Ascending aorta (tissue), 2 donors: ENCODE measurements around the gene LINS1. TPM values are rescaled to one million over a fixed set of nuclear protein-coding genes. Genes with fewer than 3 reads are reported as not detected.

Experiments
- DNase-seq, 2 donors: peaks; one replicate each; pipeline ENCODE4 v3.0.0-alpha.2; 2019; ENCODE audit warnings: low spot score in 2 of 2
- H3K27ac ChIP-seq, 2 donors: fragments of 200-600 bp; sonication (generic); one replicate each; pipeline ENCODE4 v1.5.1; 2016 to 2017; ENCODE audit warnings: mild to moderate bottlenecking in 1 of 2
- H3K27me3 ChIP-seq: fragments of 200-600 bp; sonication (generic); one replicate; pipeline ENCODE4 v1.5.1; 2017
- H3K36me3 ChIP-seq, 2 donors: fragments of 200-600 bp; sonication (generic); one replicate each; pipeline ENCODE4 v1.5.1; 2016
- H3K4me1 ChIP-seq, 2 donors: fragments of 200-600 bp; sonication (generic); one replicate each; pipeline ENCODE4 v1.5.1; 2016 to 2017; ENCODE audit warnings: mild to moderate bottlenecking in 1 of 2
- H3K4me3 ChIP-seq, 2 donors: fragments of 200-600 bp; sonication (generic); one replicate each; pipeline ENCODE4 v1.5.1; 2016 to 2017; ENCODE audit warnings: mild to moderate bottlenecking in 1 of 2
- H3K9me3 ChIP-seq, 2 donors: fragments of 200-600 bp; sonication (generic); one replicate each; pipeline ENCODE4 v1.5.1; 2016
- intact Hi-C: fragments of 100-400 bp; cut with DNase I; formaldehyde crosslinking; loops from one replicate; pipeline ENCODE4 v1.15.1; 2023
- total RNA-seq: library from RNA; depleted of rRNA; stranded (reverse); fragments of >200 nt; gene quantifications from one replicate; pipeline ENCODE4 v1.1.0, GENCODE V29; 2016
- TF ChIP-seq, protein P1 (sequence below), 3 experiments: fragments of 200-600 bp in 2 of 3; fragments of 450-650 bp in 1 of 3; sonication (generic) in 2 of 3; IDR thresholded peaks; one replicate each; pipeline ENCODE4 v1.5.1; 2016 to 2019; ENCODE audit warnings: antibody characterized with exemption in 3 of 3, mild to moderate bottlenecking in 1 of 3, moderate library complexity in 1 of 3

Gene LINS1
- total RNA-seq, 1 donor from 2014 or later: 1.7 TPM

DNA sequence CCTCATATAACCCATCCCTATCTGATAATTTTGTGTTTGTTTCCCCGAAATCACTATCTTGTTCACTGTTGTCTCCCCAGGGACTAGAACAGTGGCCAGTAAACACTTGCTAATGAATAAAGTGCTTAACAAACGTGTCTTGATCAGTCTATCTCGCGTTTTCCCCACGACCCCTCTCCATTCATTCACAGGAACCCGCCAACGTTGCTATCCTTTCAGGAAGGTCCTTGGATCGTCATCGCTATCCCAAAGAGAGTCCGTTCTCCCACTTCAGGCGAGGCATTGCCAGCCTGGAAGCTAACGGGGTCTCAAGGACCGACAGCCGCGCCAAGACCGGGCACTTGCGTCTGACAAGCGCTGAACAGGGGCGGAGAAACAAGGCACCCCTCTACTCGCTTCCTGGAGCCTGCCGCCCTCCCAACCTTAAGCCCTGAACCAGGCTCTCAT, 344 bp downstream of the LINS1 start:
- peak overlapping the region; percentile 64 to 88 for H3K27ac ChIP-seq
- TF ChIP-seq, protein P1, sequence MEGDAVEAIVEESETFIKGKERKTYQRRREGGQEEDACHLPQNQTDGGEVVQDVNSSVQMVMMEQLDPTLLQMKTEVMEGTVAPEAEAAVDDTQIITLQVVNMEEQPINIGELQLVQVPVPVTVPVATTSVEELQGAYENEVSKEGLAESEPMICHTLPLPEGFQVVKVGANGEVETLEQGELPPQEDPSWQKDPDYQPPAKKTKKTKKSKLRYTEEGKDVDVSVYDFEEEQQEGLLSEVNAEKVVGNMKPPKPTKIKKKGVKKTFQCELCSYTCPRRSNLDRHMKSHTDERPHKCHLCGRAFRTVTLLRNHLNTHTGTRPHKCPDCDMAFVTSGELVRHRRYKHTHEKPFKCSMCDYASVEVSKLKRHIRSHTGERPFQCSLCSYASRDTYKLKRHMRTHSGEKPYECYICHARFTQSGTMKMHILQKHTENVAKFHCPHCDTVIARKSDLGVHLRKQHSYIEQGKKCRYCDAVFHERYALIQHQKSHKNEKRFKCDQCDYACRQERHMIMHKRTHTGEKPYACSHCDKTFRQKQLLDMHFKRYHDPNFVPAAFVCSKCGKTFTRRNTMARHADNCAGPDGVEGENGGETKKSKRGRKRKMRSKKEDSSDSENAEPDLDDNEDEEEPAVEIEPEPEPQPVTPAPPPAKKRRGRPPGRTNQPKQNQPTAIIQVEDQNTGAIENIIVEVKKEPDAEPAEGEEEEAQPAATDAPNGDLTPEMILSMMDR (IDR thresholded peaks at IDR 0.05): no peak
- H3K27me3 ChIP-seq: no peaks in the 10 kb centered on the region
- H3K36me3 ChIP-seq: no peaks in the 10 kb centered on the region
- H3K9me3 ChIP-seq: no peaks in the 10 kb centered on the region
- DNase-seq: no peak
- peak overlapping the region; percentile 66 to 95 for H3K4me3 ChIP-seq
- H3K4me1 ChIP-seq: peaks cover 7 to 17% of the 10 kb centered on the region in 2 donors
- intact Hi-C loops: loop anchor here (1.0 to 10.0 kb wide), 7 partner anchors 121 to 1351 kb away; partner anchors contain the start of genes CHSY1, LRRC28, SELENOS and TM2D3

DNA sequence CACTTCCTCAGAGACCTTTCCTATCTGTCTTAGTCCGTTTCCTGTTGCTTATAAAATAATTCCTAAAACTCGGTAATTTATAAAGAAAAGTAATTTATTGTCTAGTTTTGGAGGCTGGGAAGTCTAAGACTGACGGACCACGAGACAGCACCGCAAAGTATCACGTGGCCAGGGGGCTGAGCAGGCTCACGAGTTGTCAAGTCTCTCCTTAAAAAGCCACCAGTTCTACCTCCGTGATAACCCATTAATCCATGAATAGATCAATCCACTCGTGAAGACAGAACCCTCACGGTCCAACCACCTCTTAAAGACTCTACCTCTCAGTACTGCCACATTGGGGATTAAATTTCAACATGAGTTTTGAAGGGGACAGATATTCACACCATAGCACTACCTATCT, 821 bp downstream of the LINS1 start:
- H3K4me1 ChIP-seq: peaks cover 7 to 17% of the 10 kb centered on the region in 2 donors
- no peaks in the 10 kb centered on the region for H3K9me3 ChIP-seq
- DNase-seq: no peak
- H3K36me3 ChIP-seq: no peaks in the 10 kb centered on the region
- H3K4me3 ChIP-seq: peak overlapping the region; percentile 66 to 95
- H3K27ac ChIP-seq: no peak overlapping the region
- TF ChIP-seq, protein P1 (IDR thresholded peaks at IDR 0.05): no peak
- no peaks in the 10 kb centered on the region for H3K27me3 ChIP-seq
- intact Hi-C loops: loop anchor here (2.0 to 10.0 kb wide), 5 partner anchors 121 to 1051 kb away; partner anchors contain the start of genes CHSY1, SELENOS and TM2D3

DNA sequence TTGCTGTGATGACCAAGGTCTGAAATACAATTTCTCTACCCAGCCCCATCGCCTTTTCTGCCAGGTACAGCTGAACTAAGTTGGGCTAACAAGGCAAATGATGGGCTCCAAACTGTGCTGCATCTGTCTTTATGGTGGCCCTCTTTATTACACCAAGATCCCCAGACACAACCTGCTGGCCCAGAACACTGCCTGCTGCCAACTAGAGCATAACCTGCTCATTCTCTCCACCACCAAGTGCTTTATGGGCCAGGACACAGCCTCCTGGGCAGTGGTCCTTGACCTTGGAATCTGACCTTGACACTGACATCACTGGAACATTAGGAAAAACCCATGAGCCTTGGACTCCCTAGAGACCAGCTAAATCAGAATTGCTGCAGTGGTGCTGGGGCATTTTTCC, 3.3 kb downstream of the LINS1 start:
- TF ChIP-seq, protein P1 (IDR thresholded peaks at IDR 0.05): no peak
- Histone ChIP-seq H3K4me3 (no peak overlapping the region), H3K9me3 (no peaks in the 10 kb centered on the region), H3K27me3 (no peaks in the 10 kb centered on the region), H3K4me1 (peaks cover 7 to 11% of the 10 kb centered on the region in 2 donors), H3K36me3 (no peaks in the 10 kb centered on the region), H3K27ac (no peak overlapping the region)
- intact Hi-C loops: no loop called here
- no peak for DNase-seq

DNA sequence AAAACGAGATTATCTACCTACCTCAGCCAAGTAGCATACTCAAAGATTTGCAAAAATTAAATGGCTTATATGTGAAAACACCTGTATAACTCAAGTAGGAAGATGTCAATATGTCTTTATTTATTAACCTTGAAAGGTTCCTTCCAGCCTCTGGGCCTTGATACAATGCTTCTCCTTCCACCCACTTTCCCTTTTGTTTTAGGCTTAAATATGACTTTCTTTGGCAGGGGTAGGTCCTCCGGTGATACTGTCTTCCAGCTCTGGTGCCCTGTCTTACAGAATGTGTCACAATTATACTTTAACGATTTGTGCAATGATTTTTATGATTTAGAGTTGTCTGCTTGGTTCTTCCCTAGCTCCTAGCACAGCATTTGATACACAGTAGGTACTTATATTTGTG, 4.1 kb downstream of the LINS1 start:
- intact Hi-C loops: no loop called here
- H3K36me3 ChIP-seq: no peaks in the 10 kb centered on the region
- no peak overlapping the region for H3K27ac ChIP-seq
- peaks cover 4 to 7% of the 10 kb centered on the region in 2 donors for H3K4me1 ChIP-seq
- H3K9me3 ChIP-seq: no peaks in the 10 kb centered on the region
- TF ChIP-seq, protein P1 (IDR thresholded peaks at IDR 0.05): no peak
- no peak for DNase-seq
- H3K4me3 ChIP-seq: no peak overlapping the region
- no peaks in the 10 kb centered on the region for H3K27me3 ChIP-seq

DNA sequence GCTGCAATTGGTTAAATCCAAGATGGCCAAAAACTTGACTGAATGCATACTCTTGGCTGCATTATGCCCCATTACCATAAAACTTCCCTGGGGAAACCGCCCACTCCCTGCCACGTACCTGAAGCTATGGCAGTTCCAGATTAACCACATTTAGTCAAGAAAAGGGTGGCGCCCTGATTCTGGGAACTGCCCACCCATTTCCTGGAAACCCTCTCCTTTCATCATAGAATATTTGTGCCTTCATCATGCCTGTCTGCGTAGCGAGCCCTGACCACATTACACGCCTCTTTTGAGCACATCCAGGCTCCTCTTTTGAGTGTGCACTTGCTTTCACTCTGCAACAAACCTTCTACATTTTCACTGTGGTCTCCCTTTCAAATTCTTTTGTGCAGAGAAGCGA, 5.2 kb downstream of the LINS1 start:
- intact Hi-C loops: no loop called here
- no peaks in the 10 kb centered on the region for H3K27me3 ChIP-seq
- no peak overlapping the region for H3K4me3 ChIP-seq
- H3K4me1 ChIP-seq: peaks cover 4 to 7% of the 10 kb centered on the region in 2 donors
- no peaks in the 10 kb centered on the region for H3K9me3 ChIP-seq
- TF ChIP-seq, protein P1 (IDR thresholded peaks at IDR 0.05): no peak
- H3K27ac ChIP-seq: no peak overlapping the region
- no peaks in the 10 kb centered on the region for H3K36me3 ChIP-seq
- DNase-seq: peak in 1 of 2 donors; percentile 67

DNA sequence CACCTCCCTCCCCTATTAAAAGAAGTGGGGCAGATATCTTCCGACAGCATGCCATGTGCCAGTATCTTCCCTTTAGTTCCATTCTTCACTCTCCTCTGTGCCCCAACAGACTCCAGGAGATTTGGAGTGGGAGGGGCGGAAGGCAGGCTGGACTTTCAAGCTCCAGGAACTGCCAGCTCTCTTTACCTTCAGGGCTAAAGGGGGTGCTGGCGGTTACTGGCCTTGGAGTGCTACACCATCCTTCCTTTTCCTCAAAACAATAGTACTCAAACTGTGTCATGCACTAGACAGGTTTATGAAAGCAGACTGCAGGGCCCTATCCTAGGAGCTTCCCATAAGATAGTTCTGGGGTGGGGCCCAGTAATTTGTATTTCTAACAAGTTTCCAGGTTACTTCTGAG, 6.0 kb downstream of the LINS1 start:
- H3K27me3 ChIP-seq: no peaks in the 10 kb centered on the region
- H3K9me3 ChIP-seq: no peaks in the 10 kb centered on the region
- TF ChIP-seq, protein P1 (IDR thresholded peaks at IDR 0.05): no peak
- no peak overlapping the region for H3K27ac ChIP-seq
- H3K36me3 ChIP-seq: no peaks in the 10 kb centered on the region
- DNase-seq: no peak
- peaks cover 4% of the 10 kb centered on the region in 2 donors for H3K4me1 ChIP-seq
- H3K4me3 ChIP-seq: no peak overlapping the region
- intact Hi-C loops: no loop called here
